Colon (tissue), 2 donors: ENCODE results near the gene CEBPB.
"Not testable (repeated sequence)": the region's sequence is repeated elsewhere in the genome, so short reads cannot be mapped to it uniquely, and the experiment has no call there.

Experiments used
- FAIRE-seq: peaks from 2 replicates; lab custom pipeline; 2012; peaks lifted over from hg19 to GRCh38; lab: Jason Lieb, UNC
- donor health status: control.
- donor health status: control.

Gene CEBPB

DNA sequence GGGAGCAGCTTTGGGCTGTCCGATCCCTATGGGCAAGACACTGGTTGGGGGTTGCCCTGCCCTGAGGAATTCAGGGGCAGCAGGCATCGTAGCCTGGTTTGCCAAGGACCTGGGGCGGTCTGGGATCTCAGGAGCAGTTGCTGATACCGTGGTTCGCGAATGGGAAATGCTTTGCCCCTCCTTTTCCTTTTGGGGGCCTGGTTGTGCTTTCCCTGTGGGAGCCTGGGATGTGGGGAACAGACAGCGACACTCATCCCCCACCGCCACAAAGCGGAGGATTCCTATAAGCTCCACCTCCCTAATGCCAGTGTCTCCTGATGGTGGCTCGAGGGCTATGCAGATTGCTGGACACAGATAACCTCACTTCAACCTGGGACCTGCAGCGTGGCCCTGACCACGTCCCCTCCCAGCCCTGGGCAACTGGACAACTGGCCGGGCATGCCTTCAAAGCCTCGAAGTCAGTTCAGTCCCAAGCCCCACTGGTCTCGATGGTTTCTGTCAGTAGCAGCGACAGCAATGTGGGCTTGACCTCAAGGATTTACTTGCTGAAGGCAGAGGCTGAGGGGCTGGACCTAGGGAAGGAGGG is 3.3 kb downstream of the CEBPB start:
- FAIRE-seq: no peak

DNA sequence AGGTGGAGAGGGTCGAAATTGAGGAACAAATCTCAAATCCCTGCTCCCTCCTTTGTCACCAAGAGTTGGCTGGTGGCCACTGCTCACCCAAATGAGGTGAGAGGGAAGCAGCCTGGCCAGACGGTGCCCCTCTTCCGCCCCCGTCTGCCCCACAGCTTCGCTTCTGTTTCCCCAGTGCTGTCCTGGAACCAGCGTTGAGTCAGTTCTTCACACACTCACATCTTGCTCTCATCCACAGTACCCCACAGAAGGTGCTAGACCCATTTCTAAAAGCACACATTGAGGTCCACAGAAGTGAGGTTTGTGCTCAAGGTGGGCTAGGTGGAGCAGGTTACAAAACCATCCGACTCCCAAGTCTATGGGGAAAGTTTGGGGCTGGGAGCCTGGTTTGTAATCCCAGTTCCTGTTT is 3.8 kb downstream of the CEBPB start:
- no peak for FAIRE-seq

DNA sequence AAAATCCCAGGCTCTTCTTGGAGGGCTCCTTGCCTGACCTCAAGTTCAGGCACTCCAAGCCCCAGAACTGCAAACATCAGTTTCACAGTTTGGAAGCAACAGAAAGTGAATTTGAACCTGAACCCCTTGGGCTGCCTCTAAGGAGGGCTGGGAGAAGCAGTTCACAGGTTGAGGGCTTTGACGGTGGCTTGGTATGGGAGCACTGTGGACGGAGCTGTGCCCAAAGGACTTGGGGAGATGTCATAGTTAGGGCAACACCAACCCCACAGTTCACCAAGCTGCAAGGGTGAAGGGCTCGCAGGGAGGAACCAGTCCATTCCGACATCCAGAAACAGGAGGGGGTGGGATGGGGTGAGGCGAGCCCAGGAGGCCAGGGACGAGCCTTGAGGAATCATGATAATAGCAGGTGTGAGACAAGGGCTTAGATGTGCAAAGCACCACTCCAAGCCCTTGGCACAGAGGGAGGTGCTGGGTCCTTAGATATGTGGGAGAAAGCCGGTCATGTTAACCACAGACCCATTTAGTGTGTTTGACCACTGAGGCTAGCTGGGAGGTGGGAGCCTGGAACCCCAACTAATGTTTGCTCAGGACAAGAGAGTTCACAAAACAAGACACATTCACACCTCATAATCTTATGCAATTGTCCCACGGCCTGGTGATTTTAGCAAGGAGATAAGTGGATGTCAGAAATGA is 4.3 kb downstream of the CEBPB start:
- no peak for FAIRE-seq

DNA sequence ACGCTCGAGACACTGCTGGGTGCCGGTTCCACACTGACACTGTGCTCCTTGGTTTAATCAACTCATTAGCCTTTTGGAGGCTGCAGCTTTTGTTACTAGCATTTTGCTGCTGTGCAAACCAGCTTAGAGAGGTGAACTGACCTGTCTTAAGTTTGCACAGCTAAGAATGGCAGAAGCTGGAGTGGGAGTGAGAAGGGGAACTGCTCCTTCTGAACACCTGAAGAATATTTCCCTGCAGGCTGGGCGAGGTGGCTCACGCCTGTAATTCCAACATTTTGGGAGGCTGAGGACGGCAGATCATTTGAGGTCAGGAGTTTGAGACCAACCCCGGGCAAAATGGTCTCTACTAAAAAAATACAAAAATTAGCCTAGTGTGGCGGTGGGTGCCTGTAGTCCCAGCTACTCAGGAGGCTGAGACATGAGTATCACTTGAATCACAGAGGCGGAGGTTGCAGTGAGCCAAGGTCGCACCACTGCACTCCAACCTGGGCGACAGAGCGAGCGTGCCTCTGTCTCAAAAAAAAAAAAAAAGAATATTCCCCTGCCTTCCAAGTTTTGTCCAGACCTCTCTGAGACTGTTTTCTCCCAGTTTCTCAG is 5.0 kb downstream of the CEBPB start:
- no peak for FAIRE-seq

DNA sequence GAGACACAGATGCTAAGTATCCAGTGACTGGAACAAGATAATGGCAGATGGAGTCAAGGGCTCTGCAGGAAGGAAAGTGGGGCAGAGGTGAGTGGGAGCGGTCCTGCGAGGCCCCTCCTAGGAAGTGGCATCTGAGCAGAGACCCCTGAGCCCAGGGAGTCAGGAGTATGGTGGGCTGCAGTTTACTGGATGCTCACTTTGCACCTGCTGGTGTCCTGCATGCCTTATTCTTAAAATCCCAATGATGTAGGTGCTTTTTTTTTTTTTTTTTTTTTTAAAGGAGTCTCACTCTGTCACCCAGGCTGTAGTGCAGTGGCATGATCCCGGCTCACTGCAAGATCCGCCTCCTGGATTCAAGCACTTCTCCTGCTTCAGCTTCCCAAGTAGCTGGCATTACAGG is 5.6 kb downstream of the CEBPB start:
- no peak for FAIRE-seq

DNA sequence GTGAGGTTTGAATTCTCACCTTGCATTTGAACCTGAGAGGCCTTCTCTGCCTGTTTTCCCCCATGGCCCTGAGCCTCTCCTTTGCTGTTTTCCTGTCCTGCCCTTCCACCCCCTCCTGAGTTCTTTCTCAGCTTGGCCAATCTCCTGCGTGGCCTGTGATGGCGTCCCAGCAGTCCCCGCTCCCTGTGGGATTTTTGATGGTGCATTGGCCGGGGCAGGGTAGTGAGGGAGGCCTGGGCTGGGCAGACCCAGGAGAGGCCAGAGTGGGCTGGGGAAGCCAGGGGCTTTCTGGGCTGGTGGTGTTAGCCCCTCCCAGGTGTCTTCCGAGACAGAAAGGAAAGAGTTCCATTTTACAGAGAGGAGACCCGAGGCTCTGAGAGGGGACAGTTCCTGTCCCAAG is 6.3 kb downstream of the CEBPB start:
- FAIRE-seq: no peak

DNA sequence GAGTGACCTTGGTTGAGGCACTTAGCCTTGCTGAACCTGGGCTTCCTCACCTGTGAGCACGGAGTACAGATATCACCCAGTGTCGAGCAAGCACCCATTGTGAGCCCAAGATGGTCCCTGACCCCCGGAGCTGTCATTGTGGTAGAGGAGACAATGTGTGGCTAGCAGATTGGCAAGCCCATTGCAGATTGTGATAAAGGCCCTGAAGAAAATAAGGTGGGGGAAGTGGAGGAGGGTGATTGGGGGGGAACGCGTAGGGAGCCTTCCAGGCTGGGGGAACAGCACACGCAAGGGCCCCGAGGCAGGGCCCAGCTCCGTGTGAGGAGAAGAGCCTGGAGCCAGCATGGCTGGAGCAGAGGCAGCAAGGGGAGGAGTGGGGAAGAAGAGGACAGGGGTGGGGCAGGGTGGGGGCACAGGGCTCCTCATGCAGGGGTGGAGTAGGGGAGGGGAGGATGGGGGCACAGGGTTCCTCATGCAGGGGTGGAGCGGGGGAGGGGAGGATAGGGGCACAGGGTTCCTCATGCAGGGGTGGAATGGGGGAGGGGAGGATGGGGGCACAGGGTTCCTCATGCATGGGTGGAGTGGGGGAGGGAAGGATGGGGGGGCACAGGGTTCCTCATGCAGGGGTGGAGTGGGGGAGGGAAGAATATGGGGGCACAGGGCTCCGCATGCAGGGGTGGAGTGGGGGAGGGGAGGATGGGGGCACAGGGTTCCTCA is 7.0 kb downstream of the CEBPB start:
- FAIRE-seq: no peak

DNA sequence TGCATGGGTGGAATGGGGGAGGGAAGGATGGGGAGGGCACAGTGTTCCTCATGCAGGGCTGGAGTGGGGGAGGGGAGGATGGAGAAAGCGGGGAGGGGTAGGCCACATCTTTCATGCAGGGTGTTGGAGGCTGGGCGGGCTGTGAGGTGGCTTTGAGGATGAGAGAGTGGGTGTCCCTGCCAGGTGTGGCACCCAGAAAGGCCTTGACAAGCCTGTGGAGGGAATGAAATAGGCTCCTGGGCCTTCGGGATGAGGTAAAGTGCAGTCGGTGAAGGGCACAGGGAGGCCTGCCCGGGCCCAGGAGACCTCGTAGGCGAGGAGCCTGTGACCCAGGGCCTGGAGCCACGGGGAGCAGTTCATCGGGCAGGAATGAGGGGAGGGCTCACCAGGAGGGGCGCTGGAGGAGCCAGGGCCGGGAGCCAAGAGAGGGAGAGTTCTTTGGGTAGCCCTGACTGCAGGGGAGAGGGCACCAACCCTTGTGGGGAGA is 7.6 kb downstream of the CEBPB start:
- no peak for FAIRE-seq

DNA sequence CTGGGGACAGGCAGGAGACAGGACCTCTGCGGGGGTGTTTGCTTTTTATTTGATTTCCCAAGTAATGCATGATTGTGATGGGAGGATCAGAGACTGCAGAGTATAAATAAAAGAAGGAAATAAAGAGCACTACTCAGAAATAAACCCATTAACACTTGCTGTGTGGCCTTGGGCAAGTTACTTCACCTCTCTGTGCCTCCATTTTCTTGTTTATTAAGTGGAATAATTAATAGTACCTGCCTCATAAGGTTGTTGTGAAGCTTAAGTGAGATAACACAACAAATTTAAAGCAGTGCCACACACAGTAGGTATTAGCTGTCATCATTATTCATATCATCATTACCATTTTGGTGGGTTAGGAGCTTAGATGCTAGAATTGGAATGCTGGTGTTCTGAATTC is 8.1 kb downstream of the CEBPB start:
- FAIRE-seq: no peak

DNA sequence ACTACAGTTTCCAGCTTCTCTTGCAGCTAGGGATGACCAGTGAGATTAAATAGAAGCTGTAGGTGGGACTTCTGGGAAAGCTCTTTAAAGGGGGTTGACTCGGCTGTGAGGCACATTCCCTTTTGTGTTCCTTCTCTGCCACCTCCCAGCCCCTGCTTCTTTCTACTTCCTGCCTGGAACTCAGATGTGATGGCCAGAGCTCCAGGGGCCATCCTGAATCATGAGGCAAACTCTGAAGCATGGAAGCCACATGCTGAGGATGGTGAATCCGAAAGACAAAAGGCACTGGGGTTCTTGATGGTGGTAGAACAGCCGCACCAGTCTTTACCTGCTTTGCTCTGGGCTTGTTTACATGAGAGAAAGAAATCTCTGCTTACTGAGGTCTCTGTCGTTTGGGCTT is 9.1 kb downstream of the CEBPB start:
- FAIRE-seq: no peak

DNA sequence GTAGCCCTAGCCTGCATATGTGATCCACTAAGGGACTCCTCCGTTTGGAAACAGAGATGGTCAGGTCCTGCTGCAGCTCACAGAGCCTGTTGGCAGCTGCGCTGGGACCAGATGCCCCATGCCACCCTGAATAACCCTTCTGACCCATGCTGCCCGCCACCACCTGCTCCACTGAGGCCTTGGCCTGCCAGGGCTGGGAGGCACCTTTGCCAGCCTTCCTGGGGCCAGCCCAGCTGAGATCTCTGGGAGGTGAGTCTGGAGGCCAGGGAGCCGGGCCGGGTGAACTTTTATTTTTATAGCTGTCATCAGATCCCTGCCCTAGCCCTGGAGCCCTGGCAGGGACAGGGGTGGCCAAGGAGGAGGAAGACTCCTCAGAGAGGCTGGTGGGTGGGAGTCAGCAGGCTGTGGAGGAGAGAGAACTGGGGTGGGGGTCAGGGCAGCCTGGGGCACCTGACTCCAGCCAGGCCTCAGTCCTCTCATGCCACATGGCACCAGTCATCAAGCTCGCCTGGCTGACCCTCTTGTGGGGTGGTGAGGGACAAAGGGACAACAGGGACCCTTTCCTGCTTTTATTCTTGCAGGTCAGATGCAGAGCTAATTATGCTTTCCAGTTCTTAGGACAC is 10.0 kb downstream of the CEBPB start:
- no peak for FAIRE-seq

DNA sequence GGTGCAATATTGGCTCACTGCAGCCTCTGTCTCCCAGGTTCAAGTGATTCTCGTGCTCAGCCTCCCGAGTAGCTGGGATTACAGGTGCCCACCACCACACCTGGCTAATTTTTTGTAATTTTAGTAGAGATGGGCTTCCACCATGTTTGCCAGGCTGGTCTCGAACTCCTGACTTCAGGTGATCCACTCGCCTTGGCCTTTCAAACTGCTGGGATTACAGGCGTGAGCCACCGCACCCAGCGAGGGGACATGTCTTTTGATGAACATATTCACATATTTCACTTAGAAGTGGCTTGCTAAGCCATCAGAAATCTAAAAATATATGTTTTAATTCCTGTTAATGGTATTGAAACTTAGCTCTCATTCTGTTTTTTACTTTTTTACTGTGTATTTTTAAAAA is 11.1 kb downstream of the CEBPB start:
- FAIRE-seq: not testable (repeated sequence)

DNA sequence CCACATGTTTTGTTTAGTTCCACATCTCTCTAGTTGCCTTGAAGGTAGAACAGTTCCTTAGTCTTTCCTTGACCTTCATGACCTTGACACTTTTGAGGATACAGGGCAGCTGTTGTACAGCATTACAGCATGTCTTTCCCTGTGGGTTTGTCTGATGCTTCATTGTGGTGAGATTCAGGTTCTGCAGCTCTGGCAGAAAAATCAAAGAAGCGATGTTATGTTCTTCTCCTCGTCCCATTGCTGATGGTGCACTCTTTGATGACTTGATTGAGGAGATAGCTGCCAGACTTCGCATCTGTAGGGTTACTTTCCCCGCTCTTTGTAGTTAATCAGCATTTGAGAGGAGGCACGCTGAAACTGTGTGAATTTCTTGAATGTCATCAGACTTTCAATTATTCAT is 12.0 kb downstream of the CEBPB start:
- no peak for FAIRE-seq

DNA sequence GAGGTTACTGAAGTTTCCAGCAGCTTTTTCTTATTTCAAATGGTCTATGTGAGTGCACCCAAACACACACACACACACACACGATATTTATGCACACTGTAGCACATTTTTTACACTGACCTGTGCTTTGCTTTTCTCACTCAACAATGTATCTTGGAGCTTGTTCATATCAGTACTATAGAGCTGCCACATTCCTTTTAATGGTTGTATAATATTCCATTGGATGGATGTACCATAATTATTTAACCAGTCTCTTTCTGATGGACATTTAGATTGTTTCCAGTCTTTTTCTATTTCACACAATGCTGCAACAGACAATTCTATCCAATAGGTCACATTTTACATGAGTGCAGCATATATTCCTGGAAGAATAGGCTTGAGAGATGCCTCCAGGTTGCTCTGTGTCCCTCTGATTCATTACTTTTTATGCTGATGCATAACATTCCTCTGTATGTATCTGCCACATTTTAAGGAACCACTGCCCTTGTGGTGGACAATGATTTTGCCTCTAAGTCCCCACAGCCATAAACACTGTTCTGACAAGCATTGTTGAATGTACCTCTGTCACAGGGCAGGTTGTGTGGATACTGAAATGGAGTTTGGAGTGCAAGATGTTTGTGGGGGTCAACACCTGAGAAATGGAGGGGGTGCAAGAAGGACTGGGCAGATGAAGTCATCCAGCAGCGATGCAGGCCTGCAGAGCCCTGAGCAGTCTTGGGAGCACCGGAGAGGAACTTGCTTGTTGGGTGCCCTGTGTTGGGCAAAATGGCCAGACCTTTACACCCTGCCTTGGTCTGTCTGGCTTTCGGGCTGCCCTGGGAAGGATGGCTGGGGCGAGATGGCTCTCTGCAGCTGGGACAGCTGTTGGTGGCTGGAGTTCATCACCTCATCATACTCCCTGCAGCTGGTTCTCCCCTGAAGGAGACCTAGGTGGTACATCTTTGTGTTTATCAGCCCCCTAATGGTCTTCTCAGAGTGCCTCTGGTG is 13.6 kb downstream of the CEBPB start:
- no peak for FAIRE-seq

DNA sequence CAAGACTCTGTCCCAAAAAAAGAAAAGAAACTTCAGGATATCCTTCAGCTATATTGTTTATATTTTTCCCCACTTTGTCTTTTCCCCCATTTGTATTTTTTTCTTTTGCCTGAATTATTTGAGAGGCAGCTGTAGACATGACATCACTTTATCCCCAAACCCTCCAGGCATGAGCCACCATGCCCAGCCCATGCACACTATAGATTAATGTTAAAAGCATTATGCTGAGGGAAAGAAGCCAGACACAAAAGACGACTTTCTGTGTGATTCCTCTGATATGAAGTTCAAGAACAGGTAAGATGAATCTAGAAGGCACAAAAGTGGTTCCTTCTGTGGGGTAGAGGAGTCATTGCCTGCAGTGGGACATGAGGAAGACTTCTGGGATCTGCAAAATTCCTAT is 16.4 kb downstream of the CEBPB start:
- FAIRE-seq: no peak

DNA sequence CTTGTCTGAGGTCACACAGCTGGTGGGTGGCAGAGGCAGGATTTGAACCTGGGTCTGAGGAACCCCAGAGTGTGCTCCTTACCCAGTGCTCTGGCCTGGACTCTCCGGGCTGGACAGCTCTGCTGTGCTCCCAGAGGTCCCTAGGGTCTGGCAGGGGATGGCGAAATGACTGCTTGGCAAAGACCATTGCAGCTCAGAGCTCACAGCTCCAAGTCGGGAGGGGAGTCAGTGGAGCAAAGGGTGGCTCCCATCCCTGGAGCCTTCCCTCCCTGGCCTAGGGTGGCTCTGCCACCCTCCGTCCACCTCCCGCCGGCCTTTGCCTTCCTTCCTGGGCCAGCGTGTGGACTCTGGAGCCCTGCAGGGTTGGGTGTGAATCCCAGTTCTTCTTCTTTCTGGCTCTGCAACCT is 17.5 kb downstream of the CEBPB start:
- no peak for FAIRE-seq

DNA sequence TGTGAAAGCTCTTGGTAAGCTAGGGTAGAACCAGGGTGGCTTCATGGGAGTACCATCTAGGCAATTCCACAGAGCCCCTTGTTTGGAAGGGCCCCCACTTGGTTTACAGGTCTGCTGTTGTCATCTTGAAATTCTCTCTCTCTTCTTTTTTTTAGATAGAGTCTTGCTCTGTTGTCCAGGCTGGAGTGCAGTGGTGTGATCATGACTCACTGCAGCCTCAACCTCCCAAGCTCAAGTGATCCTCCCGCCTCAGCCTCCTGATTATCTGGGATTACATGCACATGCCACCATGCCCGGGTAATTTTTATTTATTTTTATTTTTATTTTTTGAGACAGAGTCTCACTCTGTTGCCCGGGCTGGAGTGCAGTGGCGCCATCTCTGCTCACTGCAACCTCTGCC is 18.2 kb downstream of the CEBPB start:
- not testable (repeated sequence) for FAIRE-seq

DNA sequence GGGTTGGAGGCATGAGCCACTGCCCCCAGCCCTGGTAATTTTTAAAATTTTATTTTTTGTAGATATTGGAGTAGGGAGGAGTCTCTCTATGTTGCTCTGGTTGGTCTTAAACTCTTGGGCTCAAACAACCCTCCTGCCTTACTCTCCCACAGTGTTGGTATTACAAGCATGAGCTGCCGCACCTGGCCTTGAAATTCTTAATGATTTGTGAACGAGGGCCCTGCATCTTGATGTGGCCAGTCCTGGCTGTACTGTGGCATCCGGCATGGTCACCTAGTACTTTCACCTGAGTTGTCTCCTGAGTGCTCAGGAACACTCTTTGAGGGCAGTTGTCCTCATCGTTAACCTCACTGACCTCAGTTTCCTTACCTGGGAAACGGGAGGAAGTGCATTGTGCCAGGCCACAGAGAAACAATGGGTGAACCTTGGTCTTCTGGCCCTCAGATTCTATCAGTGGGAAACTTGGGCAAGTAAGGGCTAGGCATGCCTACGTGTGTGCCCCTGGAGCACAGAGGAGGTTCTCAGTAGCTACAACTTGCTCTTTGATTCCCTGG is 19.5 kb downstream of the CEBPB start:
- FAIRE-seq: no peak

DNA sequence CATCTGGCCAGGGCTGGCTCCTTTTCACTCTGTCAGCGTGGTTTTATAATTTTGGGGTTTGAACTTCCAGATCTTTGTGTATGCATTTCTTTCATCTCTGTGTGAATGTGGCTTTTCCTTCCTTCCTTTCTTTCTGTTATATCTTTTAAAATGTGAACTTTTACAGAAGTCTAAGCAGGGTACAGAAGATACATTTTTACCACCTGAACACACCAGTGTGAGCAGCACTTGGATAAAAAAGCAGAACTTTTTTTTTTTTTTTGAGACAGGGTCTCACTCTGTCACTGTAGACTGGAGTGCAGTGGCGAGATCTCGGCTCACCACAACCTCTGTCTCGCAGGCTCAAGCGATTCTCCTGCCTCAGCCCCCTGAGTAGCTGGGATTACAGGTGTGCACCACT is 20.5 kb downstream of the CEBPB start:
- no peak for FAIRE-seq

DNA sequence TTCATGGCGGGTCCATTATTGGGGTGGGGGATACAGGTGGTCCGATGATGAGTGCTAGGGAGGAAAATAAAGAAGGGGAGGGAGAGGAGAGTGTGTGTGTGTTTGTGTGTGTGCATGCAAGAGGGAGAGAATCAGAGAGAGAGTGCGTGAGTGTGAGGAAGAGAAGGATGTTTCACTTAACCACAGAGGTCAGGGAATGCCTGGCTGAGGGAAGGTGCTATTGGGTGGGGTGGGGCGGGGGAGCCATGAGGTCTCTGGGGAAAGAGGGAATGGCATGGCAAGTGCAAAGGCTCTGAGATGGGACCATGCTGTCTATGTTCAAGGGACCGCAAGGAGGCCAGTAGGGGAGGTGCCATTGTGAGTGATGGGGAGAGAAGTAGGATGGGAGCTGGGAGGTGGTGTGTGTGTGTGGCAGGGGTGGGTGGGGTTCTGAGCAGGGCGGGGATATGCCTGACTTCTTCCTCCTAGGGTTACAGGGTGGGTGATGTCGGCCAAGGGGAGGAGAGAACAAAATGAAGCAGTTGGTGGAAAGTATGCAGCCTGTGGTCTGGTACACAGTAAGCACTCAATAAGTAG is 23.0 kb downstream of the CEBPB start:
- FAIRE-seq: no peak
